PFSK-1 (cell line): Measurements from ENCODE around the gene ATP6AP1.

ENCODE experiments used
- FOXP2 ChIP-seq: optimal IDR thresholded peaks from 2 replicates; pipeline ENCODE3; 2011; ENCODE audit warnings: borderline replicate concordance, control low read depth, inconsistent platforms; ENCODE audit not compliant: insufficient read depth; ENCODE audit errors: extremely low read length, extremely low read depth
- POLR2AphosphoS5 ChIP-seq: IDR thresholded peaks from 2 replicates; pipeline ENCODE4 v1.6.1; 2012; ENCODE audit warnings: low read depth, mild to moderate bottlenecking, control low read depth, low read length, moderate library complexity
- REST ChIP-seq, 2 experiments: IDR thresholded peaks; 2 replicates each; pipeline versions ENCODE4 v1.6.1 to v1.8.0; 2011 to 2012; ENCODE audit warnings: low read depth in 2 of 2, low read length in 2 of 2, control low read depth in 1 of 2, inconsistent platforms in 1 of 2, mild to moderate bottlenecking in 1 of 2, moderate library complexity in 1 of 2; ENCODE audit not compliant: insufficient read depth in 1 of 2
- SIN3A ChIP-seq: IDR thresholded peaks from 2 replicates; pipeline ENCODE4 v1.6.1; 2012; ENCODE audit warnings: mild to moderate bottlenecking, low read length, moderate library complexity, borderline replicate concordance; ENCODE audit not compliant: insufficient read depth
- TAF1 ChIP-seq: IDR thresholded peaks from 2 replicates; pipeline ENCODE4 v1.6.1; 2012; ENCODE audit warnings: low read length, control low read depth, borderline replicate concordance; ENCODE audit not compliant: insufficient read depth

ATP6AP1 gene

GRCh38 chrX:154470434-154470833, 42.0 kb downstream of the ATP6AP1 start:
- TF ChIP-seq REST (IDR thresholded peaks at IDR 0.05; ENCODE audit: insufficient read depth in 1 of 2, low read depth in 2 of 2, low read length in 2 of 2): no peak
- TF ChIP-seq FOXP2: no peak
- TF ChIP-seq TAF1: no peak
- no peak for TF ChIP-seq SIN3A
- no peak for TF ChIP-seq POLR2AphosphoS5

- no peak for TF ChIP-seq REST (IDR thresholded peaks at IDR 0.05; ENCODE audit: insufficient read depth in 1 of 2, low read depth in 2 of 2, low read length in 2 of 2)
- TF ChIP-seq POLR2AphosphoS5: no peak
- no peak for TF ChIP-seq FOXP2
- TF ChIP-seq TAF1: no peak
- no peak for TF ChIP-seq SIN3A
Observed at GRCh38 chrX:154470914-154471568, 42.6 kb downstream of the ATP6AP1 start.

GRCh38 chrX:154471839-154472684, 43.6 kb downstream of the ATP6AP1 start:
- no peak for TF ChIP-seq POLR2AphosphoS5
- TF ChIP-seq SIN3A: no peak
- no peak for TF ChIP-seq FOXP2
- no peak for TF ChIP-seq REST (IDR thresholded peaks at IDR 0.05; ENCODE audit: insufficient read depth in 1 of 2, low read depth in 2 of 2, low read length in 2 of 2)
- no peak for TF ChIP-seq TAF1

- TF ChIP-seq REST (IDR thresholded peaks at IDR 0.05; ENCODE audit: insufficient read depth in 1 of 2, low read depth in 2 of 2, low read length in 2 of 2): no peak
- no peak for TF ChIP-seq SIN3A
- TF ChIP-seq TAF1: no peak
- no peak for TF ChIP-seq FOXP2
- TF ChIP-seq POLR2AphosphoS5: no peak
Observed at GRCh38 chrX:154472685-154473632, 44.5 kb downstream of the ATP6AP1 start.
